OCI-LY1 (cell line): ENCODE data around the gene CASQ1.

Experiments
- H2AFZ ChIP-seq: fragments of 200-600 bp; sonication (generic), shearing (Covaris generic); 2 replicates; pipeline ENCODE4 v1.6.0; 2014; ENCODE audit warnings: antibody characterized with exemption, mild to moderate bottlenecking, low read length
- H3F3A ChIP-seq: fragments of 200-600 bp; sonication (generic), shearing (Covaris generic); 2 replicates; pipeline ENCODE4 v1.6.0; 2014; ENCODE audit warnings: mild to moderate bottlenecking, antibody characterized with exemption, low read length, moderate library complexity; ENCODE audit not compliant: insufficient read depth
- H3K27ac ChIP-seq: fragments of 200-600 bp; sonication (generic); 2 replicates; pipeline ENCODE4 v1.5.1; 2014; ENCODE audit warnings: low read length, mixed run types, mild to moderate bottlenecking, low read depth; ENCODE audit not compliant: poor library complexity, severe bottlenecking
- H3K27me3 ChIP-seq: fragments of 200-600 bp; sonication (generic); 2 replicates; pipeline ENCODE4 v1.6.0; 2014; ENCODE audit warnings: antibody characterized with exemption, mild to moderate bottlenecking, low read length, moderate library complexity; ENCODE audit not compliant: insufficient read depth
- H3K36me3 ChIP-seq: fragments of 200-600 bp; sonication (generic); 2 replicates; pipeline ENCODE4 v1.6.1; 2014; ENCODE audit warnings: mild to moderate bottlenecking, antibody characterized with exemption, low read length, moderate library complexity, mixed read lengths; ENCODE audit not compliant: insufficient read depth
- H3K4me1 ChIP-seq: fragments of 200-600 bp; sonication (generic); 2 replicates; pipeline ENCODE4 v1.5.1; 2014; ENCODE audit warnings: mild to moderate bottlenecking, low read length, moderate library complexity; ENCODE audit not compliant: insufficient read depth, severe bottlenecking
- H3K4me2 ChIP-seq: fragments of 200-600 bp; sonication (generic), shearing (Covaris generic); 2 replicates; pipeline ENCODE4 v1.6.1; 2014; ENCODE audit warnings: low read length
- H3K4me3 ChIP-seq: fragments of 200-600 bp; sonication (generic); 2 replicates; pipeline ENCODE4 v1.5.1; 2014; ENCODE audit warnings: low read length, low read depth, mild to moderate bottlenecking, mixed read lengths; ENCODE audit not compliant: poor library complexity, severe bottlenecking
- H3K79me2 ChIP-seq: fragments of 200-600 bp; shearing (Covaris generic); 2 replicates; pipeline ENCODE4 v1.6.1; 2016; ENCODE audit warnings: mixed run types, low read length, mixed read lengths; ENCODE audit not compliant: insufficient read depth
- H3K9ac ChIP-seq: fragments of 200-600 bp; sonication (generic), shearing (Covaris generic); 2 replicates; pipeline ENCODE4 v1.6.1; 2014; ENCODE audit warnings: mild to moderate bottlenecking, low read length, mixed read lengths
- H3K9me2 ChIP-seq: fragments of 200-600 bp; sonication (generic), shearing (Covaris generic); 2 replicates; pipeline ENCODE4 v1.6.1; 2014; ENCODE audit warnings: low read depth, mild to moderate bottlenecking, low read length, mixed read lengths
- H3K9me3 ChIP-seq: fragments of 200-600 bp; shearing (Covaris generic); 2 replicates; pipeline ENCODE4 v1.6.1; 2014; ENCODE audit warnings: low read length, mixed read lengths
- H4K20me1 ChIP-seq: fragments of 200-600 bp; sonication (generic), shearing (Covaris generic); 2 replicates; pipeline ENCODE4 v1.6.0; 2016; ENCODE audit warnings: mild to moderate bottlenecking, low read length; ENCODE audit not compliant: insufficient read depth
- EZH2 ChIP-seq: fragments of 200-600 bp; sonication (generic), shearing (Covaris generic); IDR thresholded peaks from 2 replicates; pipeline ENCODE4 v1.8.0; 2017; ENCODE audit warnings: borderline replicate concordance, mixed run types, mild to moderate bottlenecking, antibody characterized with exemption, low read length, moderate library complexity, mixed read lengths
- TF ChIP-seq, protein P1 (sequence below): fragments of 200-600 bp; sonication (generic), shearing (Covaris generic); IDR thresholded peaks from 2 replicates; pipeline ENCODE4 v1.5.1; 2017; ENCODE audit warnings: mild to moderate bottlenecking, antibody characterized with exemption, low read length, moderate library complexity, mixed read lengths

The CASQ1 gene

DNA sequence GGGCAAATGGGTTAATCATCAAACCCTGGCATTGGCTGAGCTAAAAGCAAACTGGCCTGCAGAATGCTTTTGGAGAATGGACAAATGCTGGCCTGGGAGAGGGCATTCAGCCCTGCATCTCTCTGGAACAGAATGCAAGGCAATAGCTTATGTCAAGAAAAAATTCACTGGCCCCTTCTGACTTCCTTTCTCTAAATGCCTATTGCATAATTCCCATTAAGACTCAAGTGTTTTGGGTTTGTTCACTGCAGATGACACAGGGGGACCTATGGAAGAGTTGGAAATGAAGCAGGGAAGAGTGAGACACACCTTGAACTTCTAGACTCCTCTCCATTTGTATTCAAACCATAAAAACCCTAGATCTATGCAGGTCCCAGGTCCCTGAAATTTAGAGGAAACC is 30.7 kb downstream of the CASQ1 start:
- no peaks in the 10 kb centered on the region for H3K9me3 ChIP-seq
- no peak overlapping the region for H3K27ac ChIP-seq
- no peak for TF ChIP-seq EZH2
- TF ChIP-seq, protein P1, sequence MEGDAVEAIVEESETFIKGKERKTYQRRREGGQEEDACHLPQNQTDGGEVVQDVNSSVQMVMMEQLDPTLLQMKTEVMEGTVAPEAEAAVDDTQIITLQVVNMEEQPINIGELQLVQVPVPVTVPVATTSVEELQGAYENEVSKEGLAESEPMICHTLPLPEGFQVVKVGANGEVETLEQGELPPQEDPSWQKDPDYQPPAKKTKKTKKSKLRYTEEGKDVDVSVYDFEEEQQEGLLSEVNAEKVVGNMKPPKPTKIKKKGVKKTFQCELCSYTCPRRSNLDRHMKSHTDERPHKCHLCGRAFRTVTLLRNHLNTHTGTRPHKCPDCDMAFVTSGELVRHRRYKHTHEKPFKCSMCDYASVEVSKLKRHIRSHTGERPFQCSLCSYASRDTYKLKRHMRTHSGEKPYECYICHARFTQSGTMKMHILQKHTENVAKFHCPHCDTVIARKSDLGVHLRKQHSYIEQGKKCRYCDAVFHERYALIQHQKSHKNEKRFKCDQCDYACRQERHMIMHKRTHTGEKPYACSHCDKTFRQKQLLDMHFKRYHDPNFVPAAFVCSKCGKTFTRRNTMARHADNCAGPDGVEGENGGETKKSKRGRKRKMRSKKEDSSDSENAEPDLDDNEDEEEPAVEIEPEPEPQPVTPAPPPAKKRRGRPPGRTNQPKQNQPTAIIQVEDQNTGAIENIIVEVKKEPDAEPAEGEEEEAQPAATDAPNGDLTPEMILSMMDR, result no peak
- peaks cover 94% of the 10 kb centered on the region for H3K36me3 ChIP-seq
- no peaks in the 10 kb centered on the region for H3F3A ChIP-seq
- no peak overlapping the region for H3K9ac ChIP-seq
- H2AFZ ChIP-seq, result no peak overlapping the region
- H3K27me3 ChIP-seq, result no peaks in the 10 kb centered on the region
- no peak overlapping the region for H3K4me2 ChIP-seq
- H3K4me1 ChIP-seq, result no peaks in the 10 kb centered on the region
- H3K4me3 ChIP-seq, result no peak overlapping the region
- H4K20me1 ChIP-seq, result no peaks in the 10 kb centered on the region
- H3K79me2 ChIP-seq, result no peaks in the 10 kb centered on the region
- H3K9me2 ChIP-seq, result no peaks in the 10 kb centered on the region

DNA sequence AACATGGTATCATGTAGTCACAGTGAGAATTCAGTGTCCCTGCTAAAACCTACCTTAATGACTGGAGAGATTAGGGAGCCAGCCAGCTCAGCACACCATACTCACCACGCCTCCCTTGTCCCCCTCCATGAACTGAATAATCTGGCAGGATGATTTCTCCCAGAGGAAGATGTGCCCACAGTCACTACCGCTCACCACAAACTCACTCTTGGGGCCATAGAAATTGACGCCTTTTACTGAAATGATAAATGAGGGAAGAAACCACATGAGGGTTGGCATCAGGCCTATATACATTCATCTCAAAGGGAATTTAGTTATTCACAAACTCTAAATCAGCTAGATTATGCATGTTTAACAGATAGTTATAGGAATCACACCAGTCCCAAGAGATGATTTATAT is 32.2 kb downstream of the CASQ1 start:
- Histone ChIP-seq H3K4me1 (no peaks in the 10 kb centered on the region), H3K9me3 (no peaks in the 10 kb centered on the region), H3F3A (no peaks in the 10 kb centered on the region), H2AFZ (no peak overlapping the region), H4K20me1 (no peaks in the 10 kb centered on the region), H3K9ac (no peak overlapping the region), H3K36me3 (peaks cover 96% of the 10 kb centered on the region), H3K27me3 (no peaks in the 10 kb centered on the region), H3K27ac (no peak overlapping the region), H3K9me2 (no peaks in the 10 kb centered on the region), H3K4me2 (no peak overlapping the region), H3K79me2 (no peaks in the 10 kb centered on the region), H3K4me3 (no peak overlapping the region)
- TF ChIP-seq EZH2, result no peak
- TF ChIP-seq, protein P1, result no peak

DNA sequence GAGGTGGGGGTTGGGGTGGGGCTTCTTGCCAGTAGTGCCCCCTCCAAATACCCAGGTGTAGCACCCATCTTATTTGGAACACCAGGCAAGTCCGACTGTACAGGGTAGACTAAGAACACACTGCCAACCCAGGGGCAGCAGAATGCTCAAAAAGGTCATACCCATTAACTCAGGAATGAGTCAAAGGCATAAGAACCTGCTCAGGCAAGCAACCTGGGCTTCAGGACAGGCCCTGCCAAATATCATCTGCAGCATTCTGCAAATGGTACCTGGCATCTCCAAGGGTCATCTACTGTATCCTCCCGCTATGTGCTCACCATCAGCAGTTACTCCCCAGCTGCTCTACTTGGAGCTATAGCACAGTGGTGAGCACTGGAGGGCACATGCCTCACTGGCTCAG is 34.2 kb downstream of the CASQ1 start:
- Histone ChIP-seq H3K79me2 (no peaks in the 10 kb centered on the region), H3K27me3 (no peaks in the 10 kb centered on the region), H3K4me2 (no peak overlapping the region), H2AFZ (no peak overlapping the region), H3K9me3 (no peaks in the 10 kb centered on the region), H3K4me3 (no peak overlapping the region), H3K9me2 (no peaks in the 10 kb centered on the region), H3K4me1 (no peaks in the 10 kb centered on the region), H3K9ac (no peak overlapping the region), H3K36me3 (peaks cover 94% of the 10 kb centered on the region), H3F3A (no peaks in the 10 kb centered on the region), H3K27ac (no peak overlapping the region), H4K20me1 (no peaks in the 10 kb centered on the region)
- TF ChIP-seq EZH2, result no peak
- TF ChIP-seq, protein P1, result no peak
